A549 (cell line): Measurements from ENCODE around the gene BICRA. TPM values are rescaled to one million over a fixed set of nuclear protein-coding genes. Genes with fewer than 3 reads are reported as not detected.

Source experiments
- ATAC-seq, 2 experiments: fragments of 200-7000 bp in 1 of 2; fragments of >200 bp in 1 of 2; cut with Nextera tagmentation in 1 of 2; cut with Tn5 transposase in 1 of 2; 3 replicates each; pipeline versions ENCODE4 v1.8.0 to v1.9.1; 2018 to 2020; ENCODE audit warnings: mild to moderate bottlenecking in 1 of 2, moderate library complexity in 1 of 2
- CTCF ChIA-PET: fragments of 300-600 bp; sonication (Branson Sonifier 250); formaldehyde crosslinking; extraction: SDS; loops from one replicate; lab custom pipeline; 2021; ENCODE audit warnings: antibody characterized with exemption, inconsistent platforms; lab: Yijun Ruan, JAX
- POLR2A ChIA-PET: fragments of 350-600 bp; formaldehyde crosslinking; extraction: SDS; loops from one replicate; lab custom pipeline; 2021; ENCODE audit warnings: antibody characterized with exemption, inconsistent platforms; lab: Yijun Ruan, JAX
- DNase-seq, 2 experiments: peaks; one replicate each; pipeline versions ENCODE4 v3.0.0 to v3.0.0-alpha.2; 2011 to 2016; ENCODE audit warnings: low read depth in 1 of 2, low spot score in 1 of 2
- FAIRE-seq: peaks from 2 replicates; lab custom pipeline; 2011; peaks lifted over from hg19 to GRCh38; lab: Jason Lieb, UNC
- H3K27ac ChIP-seq, 2 experiments: fragments of >200 bp; sonication (Bioruptor Twin); formaldehyde crosslinking; 3 replicates each; pipeline ENCODE4 v1.5.1; 2016 to 2017
- H3K4me1 ChIP-seq: fragments of >200 bp; sonication (Bioruptor Twin); formaldehyde crosslinking; 3 replicates; pipeline ENCODE4 v1.6.1; 2016
- H3K4me2 ChIP-seq: fragments of >200 bp; sonication (Bioruptor Twin); formaldehyde crosslinking; 3 replicates; pipeline ENCODE4 v1.6.1; 2016
- H3K4me3 ChIP-seq: fragments of >200 bp; sonication (Bioruptor Twin); formaldehyde crosslinking; 3 replicates; pipeline ENCODE4 v1.5.1; 2016
- H3K9me3 ChIP-seq: fragments of >200 bp; sonication (Bioruptor Twin); formaldehyde crosslinking; 3 replicates; pipeline ENCODE4 v1.6.1; 2016
- BHLHE40 ChIP-seq: IDR thresholded peaks from 2 replicates; pipeline ENCODE4 v1.6.1; 2012; ENCODE audit warnings: low read depth, low read length, inconsistent platforms
- CBX2 ChIP-seq: fragments of 200-600 bp; sonication (generic); IDR thresholded peaks from 2 replicates; pipeline ENCODE4 v1.6.1; 2016; ENCODE audit warnings: low read depth, mild to moderate bottlenecking, borderline replicate concordance
- CHD2 ChIP-seq: fragments of 150-350 bp; IDR thresholded peaks from 2 replicates; pipeline ENCODE4 v1.6.1; 2014; ENCODE audit warnings: low read length; ENCODE audit not compliant: partially characterized antibody
- EP300 ChIP-seq, 2 experiments: fragments of >200 bp; sonication (Bioruptor Twin); formaldehyde crosslinking; IDR thresholded peaks; 2 replicates in 1 of 2; 3 replicates in 1 of 2; pipeline ENCODE4 v1.6.1; 2016 to 2017
- ESRRA ChIP-seq: fragments of 150-350 bp; IDR thresholded peaks from 2 replicates; pipeline ENCODE4 v1.6.1; 2014; ENCODE audit warnings: mild to moderate bottlenecking, low read length, borderline replicate concordance
- HDAC2 ChIP-seq: fragments of 200-600 bp; sonication (generic); IDR thresholded peaks from 2 replicates; pipeline ENCODE4 v1.6.1; 2016
- HEYL ChIP-seq: fragments of 250-450 bp; sonication (Bioruptor Pico); IDR thresholded peaks from 2 replicates; pipeline ENCODE4 v1.8.0; 2021; ENCODE audit warnings: mild to moderate bottlenecking, moderate library complexity
- HOXA7 ChIP-seq: fragments of 250-450 bp; sonication (Bioruptor Pico); IDR thresholded peaks from 2 replicates; pipeline ENCODE4 v1.5.0; 2020; ENCODE audit warnings: mild to moderate bottlenecking, moderate library complexity
- HOXB13 ChIP-seq: fragments of 250-450 bp; sonication (Bioruptor Pico); IDR thresholded peaks from 2 replicates; pipeline ENCODE4 v1.5.0; 2020; ENCODE audit warnings: low read depth, mild to moderate bottlenecking, moderate library complexity
- HOXB5 ChIP-seq: fragments of 250-450 bp; sonication (Bioruptor Pico); IDR thresholded peaks from 2 replicates; pipeline ENCODE4 v1.5.0; 2020; ENCODE audit warnings: mild to moderate bottlenecking, moderate library complexity
- KDM5A ChIP-seq: fragments of 200-600 bp; sonication (generic); IDR thresholded peaks from 2 replicates; pipeline ENCODE4 v1.6.1; 2016; ENCODE audit warnings: antibody characterized with exemption, mild to moderate bottlenecking
- MAFK ChIP-seq: fragments of 450-650 bp; IDR thresholded peaks from 2 replicates; pipeline ENCODE4 v1.6.1; 2014; ENCODE audit not compliant: partially characterized antibody
- MAZ ChIP-seq: fragments of 150-350 bp; IDR thresholded peaks from 2 replicates; pipeline ENCODE4 v1.6.1; 2014; ENCODE audit warnings: antibody characterized with exemption, low read depth, low read length, borderline replicate concordance
- MYC ChIP-seq: IDR thresholded peaks from 2 replicates; pipeline ENCODE4 v1.6.1; 2012; ENCODE audit warnings: mild to moderate bottlenecking, inconsistent platforms, low read length, improper control_type of control experiment, borderline replicate concordance
- NR3C1 ChIP-seq: fragments of >200 bp; sonication (Bioruptor Twin); formaldehyde crosslinking; IDR thresholded peaks from 3 replicates; pipeline ENCODE4 v1.6.1; 2017
- POLR2AphosphoS2 ChIP-seq: conservative IDR thresholded peaks from 2 replicates; pipeline ENCODE4 v1.6.1; 2012; ENCODE audit warnings: low read length, improper control_type of control experiment, inconsistent platforms
- RAD21 ChIP-seq, 2 experiments: fragments of >200 bp in 1 of 2; sonication (Bioruptor Twin) in 1 of 2; formaldehyde crosslinking in 1 of 2; IDR thresholded peaks in 1 of 2; conservative IDR thresholded peaks in 1 of 2; 2 replicates in 1 of 2; 3 replicates in 1 of 2; pipeline ENCODE4 v1.6.1; 2012 to 2018; ENCODE audit warnings: inconsistent platforms in 1 of 2
- RFX5 ChIP-seq: fragments of 450-650 bp; IDR thresholded peaks from 2 replicates; pipeline ENCODE4 v1.7.1; 2014; ENCODE audit warnings: antibody characterized with exemption, mild to moderate bottlenecking, moderate library complexity
- SMC3 ChIP-seq: fragments of >200 bp; sonication (Bioruptor Twin); formaldehyde crosslinking; IDR thresholded peaks from 3 replicates; pipeline ENCODE4 v1.6.1; 2018; ENCODE audit warnings: inconsistent platforms
- SREBF2 ChIP-seq: fragments of 450-650 bp; IDR thresholded peaks from 2 replicates; pipeline ENCODE4 v1.6.1; 2014; ENCODE audit warnings: mild to moderate bottlenecking, moderate library complexity
- ZC3H11A ChIP-seq: fragments of 450-650 bp; IDR thresholded peaks from 2 replicates; pipeline ENCODE4 v1.6.1; 2014; ENCODE audit warnings: antibody characterized with exemption, mild to moderate bottlenecking
- ZNF302 ChIP-seq: fragments of 250-450 bp; sonication (Bioruptor Pico); IDR thresholded peaks from 2 replicates; pipeline ENCODE4 v1.9.0; 2021; ENCODE audit warnings: inconsistent platforms, mild to moderate bottlenecking, moderate library complexity
- ZSCAN20 ChIP-seq: fragments of 250-450 bp; sonication (Bioruptor Pico); IDR thresholded peaks from 2 replicates; pipeline ENCODE4 v1.8.0; 2022; ENCODE audit warnings: mild to moderate bottlenecking, moderate library complexity
- WGBS: methylation state at CpG from one replicate; pipeline ENCODE4 v1.1.6; 2017; ENCODE audit errors: missing lambda C conversion rate; 5-methylcytosine and 5-hydroxymethylcytosine counted together
- polyA plus RNA-seq, 4 experiments: library from polyadenylated mRNA; depleted of rRNA in 3 of 4; stranded (reverse); fragments of >200 nt; fragmentation: RNase III in 1 of 4; extraction: RNeasy Plus Mini Kit Qiagen cat#74134 plus additional on column Dnase treatment in 1 of 4; gene quantifications; 2 replicates in 3 of 4; 3 replicates in 1 of 4; pipeline ENCODE4 v1.2.3, GENCODE V29; 2011 to 2017
- TF ChIP-seq, protein P1 (sequence below): fragments of 250-450 bp; sonication (Bioruptor Pico); IDR thresholded peaks from 2 replicates; pipeline ENCODE4 v1.5.0; 2021; ENCODE audit warnings: mild to moderate bottlenecking, moderate library complexity, borderline replicate concordance
- TF ChIP-seq, protein P2 (sequence below): IDR thresholded peaks from 2 replicates; pipeline ENCODE4 v1.6.1; 2012
- TF ChIP-seq, protein P3 (sequence below): fragments of >200 bp; sonication (Bioruptor Twin); formaldehyde crosslinking; IDR thresholded peaks from 3 replicates; pipeline ENCODE4 v1.5.1; 2016
- TF ChIP-seq, protein P4 (sequence below): fragments of 450-650 bp; IDR thresholded peaks from 2 replicates; pipeline ENCODE4 v1.6.1; 2014; ENCODE audit warnings: antibody characterized with exemption

The BICRA gene
- polyA plus RNA-seq, 2 of the 4 experiments (the other 2 are of a cell fraction): 0.83 to 12.4 TPM

DNA sequence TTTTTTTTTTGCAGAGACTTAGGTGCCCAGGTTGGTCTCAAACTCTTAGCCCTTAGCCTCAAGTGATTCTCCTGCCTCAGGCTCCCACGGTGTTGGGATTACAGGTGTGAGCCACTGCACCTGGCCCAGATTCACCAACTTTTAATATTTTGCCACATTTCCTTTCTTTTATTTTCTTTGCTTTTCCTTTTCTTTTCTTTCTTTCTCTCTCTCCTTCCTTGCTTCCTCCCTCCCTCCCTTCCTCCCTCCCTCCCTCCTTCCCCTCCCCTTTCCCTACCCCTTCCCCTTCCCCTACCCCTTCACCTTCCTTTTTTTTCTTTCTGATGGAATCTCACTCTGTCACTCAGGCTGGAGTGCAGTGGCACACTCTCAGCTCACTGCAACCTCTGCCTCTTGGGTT, 35.3 kb downstream of the BICRA start:
- Histone ChIP-seq H3K4me3 (no peak overlapping the region), H3K9me3 (no peaks in the 10 kb centered on the region), H3K4me1 (peaks cover 21% of the 10 kb centered on the region), H3K4me2 (no peak overlapping the region), H3K27ac (no peak overlapping the region)
- no peak for DNase-seq
- FAIRE-seq: no peak
- CTCF ChIA-PET: no interaction called here
- 97% methylated on average over 1 of the region's 1 CpG for WGBS
- no peak for ATAC-seq
- no peak for TF ChIP-seq HOXB5 (CRISPR knock-in tag)
- no peak for TF ChIP-seq EP300 (IDR thresholded peaks at IDR 0.05)
- TF ChIP-seq HEYL (CRISPR knock-in tag): no peak
- TF ChIP-seq RFX5: no peak
- TF ChIP-seq BHLHE40: no peak
- TF ChIP-seq MAFK: no peak
- TF ChIP-seq, protein P1, sequence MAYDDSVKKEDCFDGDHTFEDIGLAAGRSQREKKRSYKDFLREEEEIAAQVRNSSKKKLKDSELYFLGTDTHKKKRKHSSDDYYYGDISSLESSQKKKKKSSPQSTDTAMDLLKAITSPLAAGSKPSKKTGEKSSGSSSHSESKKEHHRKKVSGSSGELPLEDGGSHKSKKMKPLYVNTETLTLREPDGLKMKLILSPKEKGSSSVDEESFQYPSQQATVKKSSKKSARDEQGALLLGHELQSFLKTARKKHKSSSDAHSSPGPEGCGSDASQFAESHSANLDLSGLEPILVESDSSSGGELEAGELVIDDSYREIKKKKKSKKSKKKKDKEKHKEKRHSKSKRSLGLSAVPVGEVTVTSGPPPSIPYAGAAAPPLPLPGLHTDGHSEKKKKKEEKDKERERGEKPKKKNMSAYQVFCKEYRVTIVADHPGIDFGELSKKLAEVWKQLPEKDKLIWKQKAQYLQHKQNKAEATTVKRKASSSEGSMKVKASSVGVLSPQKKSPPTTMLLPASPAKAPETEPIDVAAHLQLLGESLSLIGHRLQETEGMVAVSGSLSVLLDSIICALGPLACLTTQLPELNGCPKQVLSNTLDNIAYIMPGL (CRISPR knock-in tag): no peak
- TF ChIP-seq, protein P2, sequence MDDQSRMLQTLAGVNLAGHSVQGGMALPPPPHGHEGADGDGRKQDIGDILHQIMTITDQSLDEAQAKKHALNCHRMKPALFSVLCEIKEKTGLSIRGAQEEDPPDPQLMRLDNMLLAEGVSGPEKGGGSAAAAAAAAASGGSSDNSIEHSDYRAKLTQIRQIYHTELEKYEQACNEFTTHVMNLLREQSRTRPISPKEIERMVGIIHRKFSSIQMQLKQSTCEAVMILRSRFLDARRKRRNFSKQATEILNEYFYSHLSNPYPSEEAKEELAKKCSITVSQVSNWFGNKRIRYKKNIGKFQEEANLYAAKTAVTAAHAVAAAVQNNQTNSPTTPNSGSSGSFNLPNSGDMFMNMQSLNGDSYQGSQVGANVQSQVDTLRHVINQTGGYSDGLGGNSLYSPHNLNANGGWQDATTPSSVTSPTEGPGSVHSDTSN: no peak
- no peak for TF ChIP-seq ZSCAN20
- no peak for TF ChIP-seq SREBF2
- no peak for TF ChIP-seq NR3C1
- TF ChIP-seq HOXB13: no peak
- no peak for TF ChIP-seq ZNF302
- TF ChIP-seq POLR2AphosphoS2: no peak
- TF ChIP-seq RAD21 (conservative IDR thresholded peaks at IDR 0.05 in 1 of 2, IDR thresholded peaks at IDR 0.05 in 1 of 2): no peak
- TF ChIP-seq HDAC2: no peak
- POLR2A ChIA-PET: no interaction called here

DNA sequence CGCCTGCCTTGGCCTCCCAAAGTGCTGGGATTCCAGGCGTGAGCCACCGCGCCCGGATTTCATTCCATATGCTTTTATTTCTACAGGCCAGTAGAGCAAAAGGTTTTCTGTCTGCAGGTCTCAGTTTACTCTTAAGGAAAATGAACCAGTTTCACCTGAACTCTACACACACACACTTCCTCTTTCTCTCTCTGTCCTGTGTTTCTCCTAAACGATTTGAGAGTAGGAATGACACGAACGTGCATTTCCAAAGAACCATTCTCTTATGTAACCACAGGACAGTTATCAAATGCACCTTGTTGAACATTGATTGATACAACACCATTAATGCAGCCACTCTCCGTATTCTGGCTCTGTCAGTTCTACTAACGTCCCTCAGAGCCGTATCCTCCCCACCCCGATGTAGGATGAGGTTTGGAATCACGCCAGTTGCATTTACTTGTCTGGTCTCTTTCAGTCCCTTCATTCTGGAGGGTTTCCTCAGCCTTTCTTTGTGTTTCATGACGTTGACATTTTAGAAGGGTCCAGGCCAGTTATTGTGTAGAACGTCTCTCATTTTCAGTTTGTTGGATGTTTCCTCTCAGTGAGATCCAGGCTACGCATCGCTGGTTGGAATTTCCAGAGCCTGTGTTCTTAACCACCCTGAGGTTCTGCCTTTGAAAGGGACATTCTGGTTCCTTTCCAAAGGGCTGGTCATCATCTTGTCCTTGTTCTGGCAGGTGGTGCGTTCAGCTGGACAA, 36.0 kb downstream of the BICRA start:
- POLR2A ChIA-PET: no interaction called here
- Histone ChIP-seq H3K4me2 (no peak overlapping the region), H3K4me1 (peaks cover 24% of the 10 kb centered on the region), H3K4me3 (no peak overlapping the region), H3K9me3 (no peaks in the 10 kb centered on the region)
- no peak for FAIRE-seq
- 81% methylated on average over 18 of the region's 18 CpGs for WGBS
- ATAC-seq: no peak
- CTCF ChIA-PET: no interaction called here
- DNase-seq: no peak
- no peak for TF ChIP-seq ZC3H11A
- TF ChIP-seq HOXA7 (CRISPR knock-in tag): no peak
- no peak for TF ChIP-seq EP300 (IDR thresholded peaks at IDR 0.05)
- TF ChIP-seq, protein P3, sequence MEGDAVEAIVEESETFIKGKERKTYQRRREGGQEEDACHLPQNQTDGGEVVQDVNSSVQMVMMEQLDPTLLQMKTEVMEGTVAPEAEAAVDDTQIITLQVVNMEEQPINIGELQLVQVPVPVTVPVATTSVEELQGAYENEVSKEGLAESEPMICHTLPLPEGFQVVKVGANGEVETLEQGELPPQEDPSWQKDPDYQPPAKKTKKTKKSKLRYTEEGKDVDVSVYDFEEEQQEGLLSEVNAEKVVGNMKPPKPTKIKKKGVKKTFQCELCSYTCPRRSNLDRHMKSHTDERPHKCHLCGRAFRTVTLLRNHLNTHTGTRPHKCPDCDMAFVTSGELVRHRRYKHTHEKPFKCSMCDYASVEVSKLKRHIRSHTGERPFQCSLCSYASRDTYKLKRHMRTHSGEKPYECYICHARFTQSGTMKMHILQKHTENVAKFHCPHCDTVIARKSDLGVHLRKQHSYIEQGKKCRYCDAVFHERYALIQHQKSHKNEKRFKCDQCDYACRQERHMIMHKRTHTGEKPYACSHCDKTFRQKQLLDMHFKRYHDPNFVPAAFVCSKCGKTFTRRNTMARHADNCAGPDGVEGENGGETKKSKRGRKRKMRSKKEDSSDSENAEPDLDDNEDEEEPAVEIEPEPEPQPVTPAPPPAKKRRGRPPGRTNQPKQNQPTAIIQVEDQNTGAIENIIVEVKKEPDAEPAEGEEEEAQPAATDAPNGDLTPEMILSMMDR: no peak
- TF ChIP-seq HOXB5 (CRISPR knock-in tag): no peak
- TF ChIP-seq, protein P4, sequence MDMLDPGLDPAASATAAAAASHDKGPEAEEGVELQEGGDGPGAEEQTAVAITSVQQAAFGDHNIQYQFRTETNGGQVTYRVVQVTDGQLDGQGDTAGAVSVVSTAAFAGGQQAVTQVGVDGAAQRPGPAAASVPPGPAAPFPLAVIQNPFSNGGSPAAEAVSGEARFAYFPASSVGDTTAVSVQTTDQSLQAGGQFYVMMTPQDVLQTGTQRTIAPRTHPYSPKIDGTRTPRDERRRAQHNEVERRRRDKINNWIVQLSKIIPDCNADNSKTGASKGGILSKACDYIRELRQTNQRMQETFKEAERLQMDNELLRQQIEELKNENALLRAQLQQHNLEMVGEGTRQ: no peak
- no peak for TF ChIP-seq KDM5A
- no peak for TF ChIP-seq POLR2AphosphoS2
- TF ChIP-seq MYC: no peak
- TF ChIP-seq ESRRA: no peak
- TF ChIP-seq CHD2: no peak
- no peak for TF ChIP-seq CBX2
- TF ChIP-seq MAZ: no peak
- TF ChIP-seq SMC3: no peak
- TF ChIP-seq, all 56 proteins: peak for 0
- H3K27ac ChIP-seq: no peak overlapping the region
